Renal cortex interstitium (tissue), 11 donors: ENCODE data around the gene BMPR1A. TPM values are rescaled to one million over a fixed set of nuclear protein-coding genes. Genes with fewer than 3 reads are reported as not detected.
"Not testable (repeated sequence)": the region's sequence is repeated elsewhere in the genome, so short reads cannot be mapped to it uniquely, and the experiment has no call there.

ENCODE experiments used
- DNase-seq, 11 donors: peaks; one replicate each; pipeline ENCODE4 v3.0.0-alpha.2; 2013; ENCODE audit warnings: low read depth in 9 of 11, low spot score in 4 of 11; ENCODE audit errors: extremely low read depth in 1 of 11
- polyA plus RNA-seq, 3 donors: library from polyadenylated mRNA; unstranded; fragments of 120-200 nt; gene quantifications; one replicate each; pipeline ENCODE4 v1.2.1, GENCODE V29; 2013; ENCODE audit not compliant: insufficient read length in 3 of 3

Gene BMPR1A
- polyA plus RNA-seq, 3 donors: 60.8 to 78.6 (median 70.7) TPM

DNA sequence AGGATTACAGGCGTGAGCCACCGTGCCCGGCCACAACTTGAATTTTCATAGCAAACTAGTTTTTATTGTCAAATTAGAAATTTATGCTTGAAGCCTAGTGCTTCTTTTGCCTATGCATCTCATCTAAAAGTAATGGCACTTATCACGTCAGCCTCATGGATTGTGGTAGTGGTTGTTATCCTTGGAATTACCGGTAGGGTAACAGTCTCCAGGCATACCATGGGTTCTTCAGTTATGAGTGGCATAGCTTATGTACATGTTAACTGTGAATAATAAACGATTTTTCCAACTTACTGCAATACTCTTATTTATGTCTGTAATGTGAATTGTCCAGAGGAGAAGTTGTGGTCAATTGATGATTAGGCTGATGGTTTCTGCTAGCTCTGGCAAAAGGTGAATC is 63.1 kb downstream of the BMPR1A start:
- no peak for DNase-seq

DNA sequence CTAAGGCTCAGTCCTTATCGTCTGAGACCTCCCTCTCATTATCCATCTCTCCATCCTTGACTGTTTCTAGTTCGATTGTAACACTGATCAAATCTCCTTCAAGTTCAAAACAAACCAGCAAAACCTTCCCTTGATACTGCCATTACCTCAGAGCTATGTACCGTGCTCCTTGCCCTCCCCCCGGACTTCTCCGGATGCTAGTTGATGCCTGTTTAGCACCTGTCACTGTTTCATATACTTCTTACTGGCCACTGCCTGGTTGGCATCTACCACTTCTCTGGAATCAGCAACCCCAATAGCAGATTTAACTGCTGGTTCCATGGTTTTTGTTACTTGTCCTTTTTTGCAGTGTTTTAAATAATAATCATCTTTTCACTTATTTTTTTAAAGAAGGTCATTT is 64.1 kb downstream of the BMPR1A start:
- DNase-seq: no peak

DNA sequence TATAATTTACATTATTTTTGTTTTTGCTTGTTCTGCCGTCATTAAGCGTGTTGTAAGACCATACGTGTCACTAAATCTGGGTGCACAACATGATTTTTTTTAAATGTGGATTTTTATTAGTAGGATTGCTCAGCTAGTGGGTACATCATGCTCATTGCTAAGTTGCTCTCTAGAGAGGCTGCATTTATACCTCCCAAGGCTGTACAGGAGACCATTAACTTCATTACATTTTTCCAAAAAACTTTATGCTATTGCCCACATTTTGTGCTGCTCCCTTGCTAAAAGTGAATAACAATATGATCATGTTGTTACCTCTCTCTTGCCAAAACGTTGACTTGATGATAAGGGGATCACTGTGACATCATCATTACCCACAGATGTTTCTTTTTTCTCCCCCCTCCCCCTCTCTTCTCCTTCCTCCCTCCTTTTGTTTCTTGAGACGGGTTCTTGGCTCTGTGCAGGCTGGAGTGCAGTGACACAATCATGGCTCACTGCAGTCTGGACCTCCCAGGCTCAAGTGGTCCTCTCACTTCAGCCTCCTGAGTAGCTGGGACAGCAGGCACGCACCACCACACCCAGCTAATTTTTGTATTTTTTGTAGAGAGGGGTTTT is 65.1 kb downstream of the BMPR1A start:
- DNase-seq: no peak

DNA sequence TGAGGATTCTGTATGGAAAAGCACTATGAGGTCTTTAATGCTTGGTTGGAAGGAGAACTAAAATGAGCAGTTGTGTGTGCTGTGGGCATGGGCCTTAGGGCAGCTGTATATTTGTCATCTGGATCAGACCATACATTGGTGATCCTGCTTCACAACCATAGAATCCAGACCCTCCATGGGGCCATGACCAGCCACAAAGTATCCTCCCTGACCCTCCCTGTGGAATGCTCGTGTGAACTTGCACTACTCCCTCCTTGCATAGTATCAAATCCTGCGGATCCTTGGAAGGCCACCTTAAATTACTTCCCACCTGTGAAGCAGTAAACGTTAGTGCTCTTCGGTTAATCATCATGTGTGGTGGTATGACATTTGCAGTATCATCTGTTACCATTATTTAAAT is 67.1 kb downstream of the BMPR1A start:
- DNase-seq: no peak

DNA sequence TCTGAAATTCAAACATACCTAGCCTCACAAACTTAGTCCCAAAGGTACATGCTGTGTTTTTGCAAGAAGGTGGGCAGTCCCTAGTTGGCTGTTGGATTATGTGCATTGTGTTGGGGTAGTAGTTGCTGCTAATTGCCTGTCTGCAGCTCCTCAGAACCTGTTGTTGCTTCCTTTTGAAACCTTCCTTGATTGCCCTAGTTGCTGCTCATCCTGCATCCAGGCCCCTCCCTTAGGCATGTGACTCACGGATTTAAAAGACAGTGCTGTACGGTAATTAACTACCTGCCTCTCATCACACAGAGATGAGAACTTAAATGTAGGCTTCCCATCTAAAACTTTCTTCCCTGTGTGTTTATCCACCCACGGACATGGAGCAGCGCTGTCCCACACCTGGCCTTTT is 67.7 kb downstream of the BMPR1A start:
- no peak for DNase-seq

DNA sequence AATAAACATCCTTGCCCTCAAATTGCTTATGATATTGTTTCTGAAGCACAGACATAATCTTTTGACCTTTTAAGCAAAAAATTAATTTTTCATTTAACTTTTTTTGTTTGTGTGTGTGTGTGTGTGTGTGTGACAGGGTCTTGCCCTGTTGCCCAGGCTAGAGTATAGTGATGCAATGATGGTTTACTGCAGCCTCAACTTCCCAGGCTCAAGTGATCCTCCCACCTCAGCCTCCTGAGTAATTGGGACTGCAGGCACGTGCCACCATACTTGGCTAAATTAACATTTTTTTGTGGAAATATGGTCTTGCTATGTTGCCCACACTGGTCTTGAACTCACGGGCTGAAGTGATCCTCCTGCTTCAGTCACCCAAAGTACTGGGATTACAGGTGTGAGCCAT is 68.9 kb downstream of the BMPR1A start:
- no peak for DNase-seq

DNA sequence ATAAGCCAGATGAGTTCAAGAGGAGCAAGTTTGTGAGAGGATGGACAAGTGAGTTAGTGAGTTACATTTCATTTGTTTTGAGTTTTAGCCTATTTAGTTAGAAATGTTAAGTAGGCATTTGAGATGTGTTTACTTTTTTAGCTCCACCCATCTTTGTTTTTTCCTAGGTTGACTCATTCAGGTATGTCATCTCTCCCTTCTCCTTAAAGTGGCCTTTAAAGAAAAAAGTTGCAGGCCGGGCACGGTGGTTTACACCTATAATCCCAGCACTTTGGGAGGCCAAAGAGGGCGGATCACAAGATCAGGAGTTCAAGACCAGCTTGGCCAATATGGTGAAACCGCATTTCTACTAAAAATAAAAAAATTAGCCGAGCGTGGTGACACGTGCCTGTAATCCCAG is 71.2 kb downstream of the BMPR1A start:
- no peak for DNase-seq

DNA sequence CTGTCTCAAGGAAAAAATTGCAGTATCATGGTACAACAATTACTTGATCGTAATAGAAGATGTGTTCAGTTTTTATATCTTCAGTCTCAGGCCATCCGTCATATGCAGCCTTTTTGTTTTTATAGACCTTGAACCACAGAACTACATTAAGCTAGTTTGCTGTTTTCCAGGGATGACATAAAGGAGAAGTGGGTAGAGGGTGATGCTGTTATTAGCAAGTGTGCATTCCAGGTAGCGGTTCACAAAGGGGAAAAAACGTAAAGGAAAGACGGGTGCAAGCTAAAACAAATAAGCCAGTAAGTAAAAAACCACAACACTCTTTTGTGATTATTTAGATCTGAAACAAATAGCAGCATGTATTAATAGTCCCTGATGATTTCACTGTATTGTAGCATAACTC is 71.7 kb downstream of the BMPR1A start:
- DNase-seq: no peak

DNA sequence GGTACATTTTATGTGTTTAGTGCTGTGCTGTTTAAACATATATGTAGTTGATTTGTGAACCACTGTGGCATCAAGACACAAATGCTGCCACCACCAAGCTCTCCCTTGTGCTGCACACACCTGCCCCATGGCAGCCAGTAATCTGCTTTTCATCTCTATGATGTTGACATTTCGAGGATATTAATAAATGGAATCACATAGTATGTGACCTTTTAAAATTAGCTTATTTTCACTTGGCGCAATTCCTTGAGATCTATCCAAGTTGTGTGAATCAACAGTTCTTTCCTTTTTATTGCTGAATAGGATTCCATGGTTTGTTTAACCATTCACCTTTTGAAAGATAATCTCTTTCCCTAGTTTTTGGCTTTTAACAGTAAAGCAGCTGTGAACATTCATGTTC is 73.1 kb downstream of the BMPR1A start:
- no peak for DNase-seq

DNA sequence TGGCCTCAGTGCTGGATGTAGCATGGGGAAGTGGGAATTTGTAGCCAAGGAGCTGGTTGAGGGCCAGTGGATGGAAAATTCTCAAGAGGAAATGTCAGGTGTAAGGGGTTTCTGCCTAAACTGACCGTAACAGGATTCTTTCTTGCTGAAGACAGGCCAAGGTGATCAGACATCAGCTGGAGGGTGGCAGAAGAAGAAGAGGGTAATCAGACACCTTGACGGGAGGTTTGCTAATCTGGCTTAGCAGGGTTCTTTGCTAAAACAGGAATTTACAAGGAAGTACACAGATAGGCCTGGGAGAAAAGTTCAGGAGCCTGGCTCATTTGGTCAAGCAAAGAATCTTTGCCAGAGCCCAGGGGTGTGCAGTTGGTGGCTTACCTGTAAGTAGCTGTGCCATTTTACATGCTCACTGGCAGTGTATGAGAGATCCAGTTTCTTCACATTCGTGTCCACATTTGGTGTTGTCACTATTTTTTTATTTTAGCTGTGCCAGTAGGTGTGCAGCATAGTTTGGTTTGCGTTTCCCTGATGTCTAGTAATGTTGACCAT is 73.7 kb downstream of the BMPR1A start:
- DNase-seq: no peak

DNA sequence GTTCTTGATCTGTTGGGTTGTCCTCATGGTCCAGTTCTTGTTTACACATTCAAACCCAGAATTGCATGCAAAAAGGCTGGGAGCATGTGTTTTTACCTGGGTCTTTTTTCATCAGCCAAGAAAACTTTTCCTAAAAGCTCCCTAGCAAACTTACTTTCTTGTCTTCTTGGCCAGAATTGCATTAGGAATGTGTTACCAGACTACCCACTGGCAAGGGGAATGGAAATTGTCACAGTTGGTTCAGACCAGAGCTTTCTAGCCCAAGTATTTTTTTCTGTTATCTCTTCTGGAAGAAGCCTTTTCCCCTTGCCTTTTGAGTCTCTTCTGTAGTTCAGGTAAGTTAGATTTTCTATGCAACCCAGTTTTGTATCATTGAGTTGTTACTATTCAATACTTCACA is 77.5 kb downstream of the BMPR1A start:
- no peak for DNase-seq

DNA sequence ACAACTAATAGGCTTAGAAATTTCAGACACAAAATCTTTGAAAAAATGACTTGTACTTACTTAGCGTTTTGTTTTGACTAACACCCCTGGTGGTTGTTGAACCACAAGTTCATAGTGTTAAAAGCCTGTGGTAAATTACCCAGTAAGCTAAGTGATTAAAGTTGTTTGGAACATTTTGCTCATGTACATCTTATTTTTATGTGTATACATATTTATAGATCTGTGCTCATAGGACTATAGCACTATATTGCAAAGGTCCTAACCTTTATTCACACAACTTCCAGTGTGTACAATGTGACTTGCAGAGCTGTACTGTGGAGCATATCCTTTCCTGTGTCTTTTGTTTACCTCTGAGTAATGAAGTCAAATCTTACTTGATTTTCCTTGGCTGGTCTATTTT is 79.6 kb downstream of the BMPR1A start:
- DNase-seq: peak in 1 of 11 donors; percentile 8

DNA sequence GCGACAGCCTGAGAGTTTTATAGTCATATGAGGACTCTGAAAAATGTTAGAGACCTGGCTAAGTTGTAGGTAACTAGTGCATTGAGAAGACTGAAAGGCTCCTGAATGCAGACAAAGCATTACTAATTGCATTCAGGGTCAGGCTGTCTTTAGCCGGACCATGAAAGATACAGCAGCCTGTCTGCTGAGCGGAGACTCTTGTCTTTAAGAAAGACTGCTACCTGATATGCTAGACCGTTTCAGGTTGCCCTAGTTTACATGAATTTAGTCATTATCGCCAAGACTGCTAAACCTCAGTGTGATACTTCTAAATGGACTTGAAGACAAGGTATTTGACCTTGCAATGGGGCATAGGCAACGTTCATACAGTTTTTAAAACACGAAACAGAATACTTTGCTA is 81.2 kb downstream of the BMPR1A start:
- DNase-seq: peak in 5 of 11 donors; percentile 16 to 34 (median 26)

DNA sequence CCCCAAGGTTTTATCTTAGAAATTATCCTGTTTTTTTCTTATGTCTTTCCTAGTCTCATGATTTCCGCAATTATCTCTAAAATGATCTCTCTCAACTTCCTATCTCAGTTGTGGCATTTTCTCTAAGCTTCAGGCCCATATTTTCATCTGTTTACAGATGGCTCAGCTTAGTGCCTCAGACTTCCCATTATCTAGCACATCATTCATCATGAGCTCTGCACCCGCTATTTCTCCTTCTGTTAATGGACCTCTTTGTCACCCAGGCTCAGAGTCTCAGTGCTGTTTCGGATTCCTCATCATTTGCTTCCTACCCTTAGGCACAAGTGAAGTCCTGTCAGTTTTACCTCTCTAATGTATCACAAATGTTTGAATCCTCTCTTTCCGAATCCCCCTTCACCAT is 84.1 kb downstream of the BMPR1A start:
- DNase-seq: no peak

DNA sequence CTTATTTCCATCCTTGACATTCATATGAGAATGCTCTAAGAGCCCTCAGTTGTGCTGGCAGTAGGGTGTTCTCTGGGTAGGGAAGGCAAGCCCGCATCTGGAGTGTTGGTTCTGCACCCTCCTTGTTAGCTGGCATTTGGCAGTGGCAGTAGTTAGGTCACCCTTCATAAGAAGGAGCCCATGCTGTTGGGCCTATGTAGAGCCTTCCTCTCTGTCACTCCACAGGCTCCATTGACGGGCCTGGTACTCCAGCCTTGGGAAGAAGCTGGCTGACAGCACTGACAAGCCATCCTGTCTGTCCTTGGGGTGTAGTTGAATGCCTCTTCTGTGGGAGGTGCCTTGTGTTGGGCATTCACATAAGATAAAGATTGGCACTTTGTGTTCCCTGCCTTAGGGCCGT is 89.7 kb downstream of the BMPR1A start:
- no peak for DNase-seq

DNA sequence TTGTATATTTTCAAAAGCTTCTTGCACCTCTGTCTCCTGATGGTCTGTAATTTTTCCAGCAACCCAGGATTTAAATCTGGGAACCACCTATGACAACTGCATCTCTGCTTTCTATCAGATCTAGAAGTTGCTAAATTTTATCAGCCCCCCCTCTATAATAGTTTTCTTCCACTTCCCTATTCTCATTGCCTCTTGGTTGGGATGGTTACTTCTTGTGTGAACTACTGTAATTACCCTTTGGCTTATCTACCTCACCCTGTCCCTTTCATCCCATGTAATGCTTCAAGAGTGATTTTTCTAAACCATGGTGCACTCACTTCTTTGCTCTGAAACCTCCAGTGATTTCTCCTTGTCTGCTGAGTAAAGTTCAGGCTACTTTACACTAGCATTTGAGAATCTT is 92.3 kb downstream of the BMPR1A start:
- no peak for DNase-seq

DNA sequence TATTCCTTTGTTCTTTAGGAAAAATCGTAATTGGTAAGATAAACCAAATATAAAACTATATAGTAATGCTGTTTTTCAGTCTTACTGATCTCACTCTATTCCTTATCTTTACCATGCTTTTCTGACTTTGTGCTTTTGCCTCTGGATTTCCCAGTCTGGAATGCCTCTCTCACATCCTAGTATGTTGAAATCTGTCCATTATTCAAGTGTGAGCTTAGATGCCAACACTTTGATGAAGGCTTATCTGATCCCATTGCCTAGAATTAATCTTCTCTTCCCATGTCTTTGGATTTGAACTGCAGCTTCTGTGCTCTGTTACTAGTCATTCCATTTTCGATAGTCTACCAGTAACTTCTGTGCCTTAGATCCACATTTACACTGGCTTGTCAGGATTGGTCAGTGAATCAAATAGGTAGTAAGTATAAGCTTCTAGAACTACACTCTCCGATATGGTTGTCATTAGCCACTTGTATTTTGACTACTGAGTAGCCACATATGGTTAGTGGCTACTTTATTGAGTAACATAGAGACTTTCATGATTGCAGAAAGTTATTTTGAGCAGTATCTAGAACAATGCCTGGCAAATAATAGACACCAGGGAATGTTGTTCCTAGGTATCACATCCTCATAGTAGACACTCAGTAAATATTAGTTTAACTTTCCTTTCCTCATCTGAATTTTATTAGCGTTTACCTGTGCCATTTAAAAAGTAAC is 92.9 kb downstream of the BMPR1A start:
- DNase-seq: no peak

DNA sequence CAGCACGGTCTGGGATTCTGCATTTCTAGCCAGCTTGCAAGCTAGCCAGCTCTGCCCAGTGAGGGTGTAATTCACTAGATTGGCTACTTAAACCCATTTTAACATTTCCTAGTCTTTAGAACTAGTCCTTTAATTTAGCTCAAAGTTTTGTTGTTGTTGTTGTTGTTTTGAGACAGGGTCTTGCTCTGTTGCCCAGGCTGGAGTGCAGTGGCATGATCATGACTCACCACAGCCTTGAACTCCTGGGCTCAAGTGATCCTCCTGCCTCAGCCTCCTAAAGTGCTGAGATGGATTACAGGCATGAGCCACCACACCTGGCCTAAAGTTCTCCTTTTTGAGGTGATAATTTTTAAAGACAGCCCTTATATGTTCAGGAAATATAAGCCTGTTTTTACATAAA is 94.1 kb downstream of the BMPR1A start:
- DNase-seq: no peak

DNA sequence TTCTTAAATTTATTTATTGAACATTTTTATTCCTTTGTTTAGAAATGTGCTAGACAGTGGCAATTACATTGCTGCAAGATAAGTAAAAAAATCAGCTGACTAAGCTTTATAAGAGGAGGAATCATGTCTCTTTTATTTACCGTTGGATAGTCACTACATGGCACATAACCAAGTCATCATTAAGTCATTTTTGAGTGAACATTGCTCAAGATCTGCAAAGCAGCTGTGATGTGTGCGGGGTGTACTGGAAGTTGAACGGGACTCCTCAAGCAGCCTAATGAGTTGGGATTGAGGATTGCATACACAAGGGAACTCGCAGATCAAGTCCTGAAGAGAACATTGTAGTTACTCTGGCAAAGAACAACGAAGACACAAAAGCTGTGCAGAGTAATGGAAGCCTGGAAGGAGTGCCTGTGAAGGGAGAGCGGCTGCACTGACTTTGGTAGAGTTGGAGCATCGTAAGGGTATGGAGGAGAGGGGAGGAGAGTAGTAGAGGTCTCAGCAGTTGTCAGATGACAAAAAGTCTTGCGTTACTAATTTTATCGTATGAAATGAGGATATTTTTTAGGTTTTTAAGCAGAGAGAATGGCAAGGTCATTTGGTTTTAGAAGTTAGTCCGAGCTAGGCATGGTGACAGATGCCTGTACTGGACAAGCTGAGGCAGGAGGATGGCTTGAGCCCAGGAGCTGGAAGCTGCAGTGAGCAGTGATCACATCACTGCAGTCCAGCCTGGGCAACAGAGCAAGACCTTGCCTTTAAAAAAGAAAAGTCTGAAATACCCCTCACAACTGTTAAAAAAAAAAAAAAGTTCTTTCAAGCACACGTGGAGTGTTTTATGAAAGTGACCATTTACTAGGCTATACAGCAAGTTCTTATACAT is 95.1 kb downstream of the BMPR1A start:
- DNase-seq: no peak

DNA sequence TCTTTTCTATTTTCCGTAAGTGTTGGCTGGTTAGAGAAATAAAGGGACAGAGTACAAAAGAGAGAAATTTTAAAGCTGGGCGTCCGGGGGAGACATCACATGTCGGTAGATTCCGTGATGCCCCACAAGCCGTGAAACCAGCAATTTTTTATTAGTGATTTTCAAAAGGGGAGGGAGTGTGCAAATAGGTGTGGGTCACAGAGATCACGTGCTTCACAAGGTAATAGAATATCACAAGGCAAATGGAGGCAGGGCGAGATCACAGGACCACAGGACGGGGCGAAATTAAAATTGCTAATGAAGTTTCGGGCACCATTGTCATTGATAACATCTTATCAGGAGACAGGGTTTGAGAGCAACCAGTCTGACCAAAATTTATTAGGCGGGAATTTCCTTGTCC is 97.2 kb downstream of the BMPR1A start:
- DNase-seq: not testable (repeated sequence)
